ENCODE data around the gene GALNT5. TPM values are rescaled to one million over a fixed set of nuclear protein-coding genes. Genes with fewer than 3 reads are reported as not detected.

The GALNT5 gene
- total RNA-seq, 1 donor from 2014 or later: 0.11 TPM

DNA sequence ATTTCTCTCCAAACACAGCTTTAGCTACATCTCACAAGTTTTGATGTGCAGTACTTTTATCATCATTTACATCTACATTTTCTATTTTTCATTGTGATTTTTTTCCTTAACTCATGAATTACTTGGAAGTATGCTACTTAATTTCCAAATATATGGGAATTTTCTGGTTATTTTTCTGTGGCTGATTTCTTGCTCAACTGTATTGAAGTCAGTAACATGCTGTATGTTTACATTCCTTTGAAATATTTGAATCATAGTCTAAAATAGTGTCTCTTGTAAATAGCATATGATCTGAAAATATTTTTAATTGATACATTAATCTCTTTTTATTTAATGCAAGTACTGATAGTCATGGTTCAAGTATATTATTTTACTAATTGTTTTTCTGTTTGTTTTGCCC lies 26.0 kb upstream of the GALNT5 start:
- Histone ChIP-seq H3K27me3 (no peaks in the 10 kb centered on the region), H3K4me1 (no peaks in the 10 kb centered on the region), H3K27ac (no peak overlapping the region), H3K9me3 (no peaks in the 10 kb centered on the region), H3K36me3 (no peaks in the 10 kb centered on the region), H3K4me3 (no peak overlapping the region)
- no peak for DNase-seq (ENCODE audit: low spot score in 2 of 2)
- TF ChIP-seq, protein P1, sequence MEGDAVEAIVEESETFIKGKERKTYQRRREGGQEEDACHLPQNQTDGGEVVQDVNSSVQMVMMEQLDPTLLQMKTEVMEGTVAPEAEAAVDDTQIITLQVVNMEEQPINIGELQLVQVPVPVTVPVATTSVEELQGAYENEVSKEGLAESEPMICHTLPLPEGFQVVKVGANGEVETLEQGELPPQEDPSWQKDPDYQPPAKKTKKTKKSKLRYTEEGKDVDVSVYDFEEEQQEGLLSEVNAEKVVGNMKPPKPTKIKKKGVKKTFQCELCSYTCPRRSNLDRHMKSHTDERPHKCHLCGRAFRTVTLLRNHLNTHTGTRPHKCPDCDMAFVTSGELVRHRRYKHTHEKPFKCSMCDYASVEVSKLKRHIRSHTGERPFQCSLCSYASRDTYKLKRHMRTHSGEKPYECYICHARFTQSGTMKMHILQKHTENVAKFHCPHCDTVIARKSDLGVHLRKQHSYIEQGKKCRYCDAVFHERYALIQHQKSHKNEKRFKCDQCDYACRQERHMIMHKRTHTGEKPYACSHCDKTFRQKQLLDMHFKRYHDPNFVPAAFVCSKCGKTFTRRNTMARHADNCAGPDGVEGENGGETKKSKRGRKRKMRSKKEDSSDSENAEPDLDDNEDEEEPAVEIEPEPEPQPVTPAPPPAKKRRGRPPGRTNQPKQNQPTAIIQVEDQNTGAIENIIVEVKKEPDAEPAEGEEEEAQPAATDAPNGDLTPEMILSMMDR (IDR thresholded peaks at IDR 0.05): no peak
- intact Hi-C loops (cut with DNase I): no loop called here

GRCh38 chr2:157233506-157233905 lies 24.0 kb upstream of the GALNT5 start:
- no peaks in the 10 kb centered on the region for H3K36me3 ChIP-seq
- H3K4me3 ChIP-seq: no peak overlapping the region
- no peaks in the 10 kb centered on the region for H3K27me3 ChIP-seq
- intact Hi-C loops (cut with DNase I): no loop called here
- H3K9me3 ChIP-seq: no peaks in the 10 kb centered on the region
- DNase-seq (ENCODE audit: low spot score in 2 of 2): no peak
- TF ChIP-seq, protein P1 (IDR thresholded peaks at IDR 0.05): no peak
- no peak overlapping the region for H3K27ac ChIP-seq
- no peaks in the 10 kb centered on the region for H3K4me1 ChIP-seq

DNA sequence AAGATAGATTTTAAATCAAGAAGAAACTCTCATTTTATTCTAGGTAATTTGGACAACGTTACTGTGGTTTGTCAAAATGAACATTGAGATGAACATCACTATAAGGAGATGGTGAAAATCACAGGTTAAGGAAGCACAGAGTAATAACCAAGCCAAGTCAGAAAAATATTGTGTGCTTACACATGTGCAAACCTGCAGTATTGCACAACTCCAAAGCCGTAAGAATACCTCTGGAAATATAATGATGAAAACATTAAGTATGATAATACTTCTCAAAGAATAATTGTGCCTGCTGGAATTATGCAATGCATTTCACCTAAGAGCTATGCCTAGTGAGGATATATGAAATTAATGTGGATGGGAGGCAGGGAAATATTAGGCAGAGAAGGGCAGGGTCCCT lies 21.1 kb upstream of the GALNT5 start:
- Histone ChIP-seq H3K9me3 (no peaks in the 10 kb centered on the region), H3K4me3 (no peak overlapping the region), H3K36me3 (no peaks in the 10 kb centered on the region), H3K27me3 (no peaks in the 10 kb centered on the region), H3K27ac (no peak overlapping the region), H3K4me1 (no peaks in the 10 kb centered on the region)
- intact Hi-C loops (cut with DNase I): no loop called here
- no peak for DNase-seq (ENCODE audit: low spot score in 2 of 2)
- TF ChIP-seq, protein P1 (IDR thresholded peaks at IDR 0.05): no peak

DNA sequence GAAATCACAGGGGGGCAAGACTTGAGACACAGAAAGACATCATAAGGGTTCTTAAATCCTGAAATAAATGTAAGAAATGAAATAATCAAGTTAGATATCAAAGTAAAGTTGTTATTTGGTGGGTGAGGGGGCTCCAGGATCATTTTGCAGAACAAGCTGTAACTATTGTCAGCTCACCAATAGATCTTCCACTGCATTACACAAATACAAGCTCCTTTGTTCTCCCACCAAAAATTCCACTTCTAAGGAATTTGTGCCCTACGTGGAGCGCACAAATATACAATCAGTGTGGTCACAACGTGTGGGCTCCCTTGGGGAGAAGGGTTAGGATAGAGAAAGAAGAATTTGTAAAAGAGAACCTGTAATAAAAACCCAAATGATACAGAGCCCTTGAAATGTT lies 19.2 kb upstream of the GALNT5 start:
- no peaks in the 10 kb centered on the region for H3K4me1 ChIP-seq
- H3K27ac ChIP-seq: no peak overlapping the region
- intact Hi-C loops (cut with DNase I): no loop called here
- H3K27me3 ChIP-seq: no peaks in the 10 kb centered on the region
- TF ChIP-seq, protein P1 (IDR thresholded peaks at IDR 0.05): no peak
- no peaks in the 10 kb centered on the region for H3K9me3 ChIP-seq
- no peaks in the 10 kb centered on the region for H3K36me3 ChIP-seq
- DNase-seq (ENCODE audit: low spot score in 2 of 2): no peak
- H3K4me3 ChIP-seq: no peak overlapping the region

DNA sequence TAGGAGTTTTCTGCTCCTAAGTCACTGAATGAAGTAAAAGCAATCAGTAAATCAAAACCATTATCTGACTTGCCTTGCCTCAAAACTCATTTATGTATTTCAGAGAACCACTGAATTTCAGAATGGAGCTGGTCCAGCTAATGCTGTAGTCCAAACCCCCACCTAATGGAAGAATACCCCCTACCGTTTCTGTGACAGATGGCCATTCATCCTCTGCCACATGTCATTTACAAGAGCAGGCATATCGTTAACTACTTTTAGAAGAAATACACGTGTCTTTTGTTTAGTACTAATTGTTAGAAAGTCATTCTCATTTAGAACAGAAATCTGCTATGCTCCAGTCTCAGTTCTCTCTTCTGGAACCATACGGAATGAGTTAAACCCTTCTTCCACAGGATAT lies 12.8 kb upstream of the GALNT5 start:
- no peaks in the 10 kb centered on the region for H3K27me3 ChIP-seq
- intact Hi-C loops (cut with DNase I): no loop called here
- H3K4me1 ChIP-seq: no peaks in the 10 kb centered on the region
- H3K27ac ChIP-seq: no peak overlapping the region
- no peaks in the 10 kb centered on the region for H3K36me3 ChIP-seq
- H3K9me3 ChIP-seq: no peaks in the 10 kb centered on the region
- no peak overlapping the region for H3K4me3 ChIP-seq
- DNase-seq (ENCODE audit: low spot score in 2 of 2): no peak
- TF ChIP-seq, protein P1 (IDR thresholded peaks at IDR 0.05): no peak

DNA sequence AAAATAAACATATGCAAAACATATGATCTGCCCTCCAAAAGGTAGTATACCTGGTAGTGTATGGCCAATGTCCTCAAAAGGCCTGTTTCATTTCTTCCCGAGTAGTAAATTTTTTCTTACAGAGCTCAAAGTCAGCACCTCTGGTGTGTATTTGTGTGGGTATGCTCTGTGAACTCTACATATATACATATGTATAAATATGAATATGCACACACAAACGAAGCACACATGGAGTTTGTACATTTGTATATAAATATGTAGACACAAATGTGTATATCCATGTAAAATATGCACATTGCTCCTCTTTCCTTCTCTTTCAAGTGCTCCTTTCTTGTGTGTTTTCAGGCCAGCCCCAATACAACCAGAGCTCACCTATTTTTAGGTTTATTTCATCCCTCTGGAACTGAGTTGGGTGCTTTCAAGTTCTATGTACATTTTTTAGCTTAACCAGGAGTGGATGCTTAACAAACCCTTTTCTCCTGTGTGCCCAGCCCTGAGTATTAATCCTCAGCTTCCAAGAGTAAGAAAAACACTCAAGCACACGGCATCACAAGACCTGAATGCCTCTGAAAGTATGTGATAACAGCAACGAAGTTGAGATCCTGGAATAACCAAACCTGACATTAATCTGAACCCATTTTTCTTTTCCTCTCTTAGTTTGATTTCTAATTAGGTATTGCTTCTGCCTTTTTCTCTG lies 12.2 kb upstream of the GALNT5 start:
- Histone ChIP-seq H3K4me1 (no peaks in the 10 kb centered on the region), H3K36me3 (no peaks in the 10 kb centered on the region), H3K9me3 (no peaks in the 10 kb centered on the region), H3K4me3 (no peak overlapping the region), H3K27ac (no peak overlapping the region), H3K27me3 (no peaks in the 10 kb centered on the region)
- DNase-seq (ENCODE audit: low spot score in 2 of 2): no peak
- TF ChIP-seq, protein P1 (IDR thresholded peaks at IDR 0.05): no peak
- intact Hi-C loops (cut with DNase I): no loop called here

All from ascending aorta (tissue), 2 donors.